ENCODE measurements around the gene PRDM12. TPM values are rescaled to one million over a fixed set of nuclear protein-coding genes. Genes with fewer than 3 reads are reported as not detected.

Gene PRDM12
- polyA plus RNA-seq, 3 donors from 2014 or later, result 1.0 TPM; not detected in 2

DNA sequence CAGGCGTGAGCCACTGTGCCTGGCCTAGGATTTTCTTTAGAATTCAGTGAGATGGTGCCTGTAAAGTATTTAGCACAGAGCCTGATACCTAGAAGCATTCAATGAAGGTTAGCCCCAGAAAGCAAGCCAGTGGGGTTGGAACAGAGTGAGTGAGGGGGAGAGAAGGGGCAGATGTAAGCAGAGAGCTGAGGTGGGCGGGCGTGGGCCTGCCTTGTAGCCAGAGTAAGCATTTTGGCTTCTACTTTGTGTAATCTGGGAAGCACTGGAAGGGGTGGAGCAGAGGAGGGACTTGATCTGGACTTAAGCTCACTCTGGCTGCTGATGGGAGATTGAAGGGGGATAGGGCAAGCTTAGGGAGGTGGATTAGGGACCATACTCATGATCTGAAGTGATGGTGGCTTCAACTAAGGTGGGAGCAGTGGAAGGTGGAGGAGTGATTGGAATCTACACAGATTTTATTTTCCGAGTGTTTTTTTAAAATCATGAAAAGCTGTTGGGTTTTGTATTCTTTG lies 31.8 kb downstream of the PRDM12 start:
- no peaks in the 10 kb centered on the region for H3K9me3 Mint-ChIP-seq
- H3K36me3 Mint-ChIP-seq, result peaks cover 21 to 25% (median 22%) of the 10 kb centered on the region in 3 donors
- H3K27me3 Mint-ChIP-seq (ENCODE audit: low read depth in 3 of 3), result peaks cover 0 to 8% (median 4%) of the 10 kb centered on the region in 3 donors
- H3K4me3 Mint-ChIP-seq, result no peak overlapping the region
- H3K27ac Mint-ChIP-seq, result peak overlapping the region in 1 of 6 donors; percentile 56
- H3K4me1 Mint-ChIP-seq, result peaks cover 33 to 37% of the 10 kb centered on the region in 2 donors
- no peak for DNase-seq

GRCh38 chr9:130696996-130697395 lies 32.6 kb downstream of the PRDM12 start:
- DNase-seq, result no peak
- H3K36me3 Mint-ChIP-seq, result peaks cover 21 to 25% (median 22%) of the 10 kb centered on the region in 3 donors
- H3K9me3 Mint-ChIP-seq, result no peaks in the 10 kb centered on the region
- H3K4me3 Mint-ChIP-seq, result no peak overlapping the region
- no peak overlapping the region for H3K27ac Mint-ChIP-seq
- peaks cover 0 to 5% (median 4%) of the 10 kb centered on the region in 3 donors for H3K27me3 Mint-ChIP-seq (ENCODE audit: low read depth in 3 of 3)
- H3K4me1 Mint-ChIP-seq, result peaks cover 33 to 37% of the 10 kb centered on the region in 2 donors

DNA sequence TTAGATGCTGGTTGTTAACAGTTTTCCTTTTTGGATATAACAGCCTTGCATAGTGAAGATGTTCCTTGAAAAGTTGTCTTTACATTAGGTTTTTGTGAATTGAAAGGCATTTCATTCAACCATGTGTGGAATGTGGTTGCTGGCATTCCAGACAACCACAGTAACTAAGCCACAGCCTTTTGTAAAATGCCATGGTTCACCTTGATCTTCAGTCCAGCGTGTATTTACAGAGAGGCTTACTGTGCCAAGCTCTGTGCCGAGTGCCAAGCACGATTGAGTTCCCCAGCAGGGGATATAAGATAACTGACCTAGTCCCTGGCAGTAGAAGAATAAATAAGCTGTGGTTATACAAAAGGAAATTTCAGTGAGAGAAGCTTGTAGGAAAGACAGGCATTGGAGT lies 34.1 kb downstream of the PRDM12 start:
- H3K27ac Mint-ChIP-seq, result peak overlapping the region in 1 of 6 donors; percentile 58
- peaks cover 25 to 30% of the 10 kb centered on the region in 2 donors for H3K4me1 Mint-ChIP-seq
- peaks cover 25 to 33% (median 29%) of the 10 kb centered on the region in 3 donors for H3K36me3 Mint-ChIP-seq
- H3K4me3 Mint-ChIP-seq, result no peak overlapping the region
- peaks cover 0 to 5% (median 4%) of the 10 kb centered on the region in 3 donors for H3K27me3 Mint-ChIP-seq (ENCODE audit: low read depth in 3 of 3)
- no peak for DNase-seq
- no peaks in the 10 kb centered on the region for H3K9me3 Mint-ChIP-seq

DNA sequence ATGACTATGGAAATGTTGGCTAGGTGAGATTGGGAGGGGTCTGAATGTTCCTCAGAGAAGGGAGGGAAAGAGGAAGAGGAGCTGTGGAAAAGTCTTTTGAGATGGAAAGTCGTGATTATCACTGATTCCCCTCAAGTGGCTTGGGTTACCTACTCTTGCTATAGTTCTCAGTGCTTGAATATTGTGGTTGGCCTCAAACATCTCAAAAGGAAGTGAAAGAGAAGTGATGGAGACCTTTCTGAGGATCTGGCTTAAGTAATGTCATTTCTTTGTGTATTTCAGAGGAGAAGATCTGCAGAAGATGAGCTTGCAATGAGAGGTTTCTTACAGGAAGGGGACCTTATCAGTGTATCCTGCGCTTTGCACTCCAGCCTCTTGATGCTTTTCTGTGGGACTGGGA lies 34.7 kb downstream of the PRDM12 start:
- Mint-ChIP-seq H3K27ac (peak overlapping the region in 1 of 6 donors; percentile 58), H3K9me3 (no peaks in the 10 kb centered on the region), H3K27me3 (ENCODE audit: low read depth in 3 of 3) (peaks cover 0 to 5% (median 3%) of the 10 kb centered on the region in 3 donors), H3K36me3 (peaks cover 30 to 37% (median 30%) of the 10 kb centered on the region in 3 donors), H3K4me3 (no peak overlapping the region), H3K4me1 (peaks cover 20 to 26% of the 10 kb centered on the region in 2 donors)
- DNase-seq, result no peak

- peak; percentile 44 to 63 (median 56) for DNase-seq
- H3K9me3 Mint-ChIP-seq, result no peaks in the 10 kb centered on the region
- H3K4me1 Mint-ChIP-seq, result peaks cover 6 to 12% of the 10 kb centered on the region in 2 donors
- H3K27ac Mint-ChIP-seq, result peak overlapping the region in 1 of 6 donors; percentile 19
- peaks cover 0 to 2% (median 0%) of the 10 kb centered on the region in 3 donors for H3K27me3 Mint-ChIP-seq (ENCODE audit: low read depth in 3 of 3)
- no peak overlapping the region for H3K4me3 Mint-ChIP-seq
- H3K36me3 Mint-ChIP-seq, result peaks cover 28 to 42% (median 31%) of the 10 kb centered on the region in 3 donors
These were observed 36.9 kb downstream of the PRDM12 start for GRCh38 chr9:130701059-130702022.

DNA sequence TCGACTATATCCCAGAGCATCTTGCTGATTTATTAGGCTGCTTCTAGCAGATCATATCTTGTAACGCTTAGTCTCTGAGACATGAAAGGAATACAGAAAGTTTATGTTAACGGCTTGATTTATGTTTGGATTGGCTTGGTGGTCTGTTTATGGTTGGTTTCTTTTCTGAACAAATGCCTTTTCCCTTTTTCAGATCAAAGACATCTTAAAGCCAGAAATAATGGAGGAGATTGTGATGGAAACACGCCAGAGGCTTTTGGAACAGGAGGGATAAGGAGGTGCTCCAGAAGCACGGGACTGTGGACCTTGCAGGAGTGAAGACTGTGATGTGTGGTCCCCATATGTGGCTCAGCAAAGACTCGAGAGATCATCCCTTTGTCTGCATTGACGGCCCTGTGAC lies 39.1 kb downstream of the PRDM12 start:
- peaks cover 18 to 32% (median 21%) of the 10 kb centered on the region in 3 donors for H3K36me3 Mint-ChIP-seq

DNA sequence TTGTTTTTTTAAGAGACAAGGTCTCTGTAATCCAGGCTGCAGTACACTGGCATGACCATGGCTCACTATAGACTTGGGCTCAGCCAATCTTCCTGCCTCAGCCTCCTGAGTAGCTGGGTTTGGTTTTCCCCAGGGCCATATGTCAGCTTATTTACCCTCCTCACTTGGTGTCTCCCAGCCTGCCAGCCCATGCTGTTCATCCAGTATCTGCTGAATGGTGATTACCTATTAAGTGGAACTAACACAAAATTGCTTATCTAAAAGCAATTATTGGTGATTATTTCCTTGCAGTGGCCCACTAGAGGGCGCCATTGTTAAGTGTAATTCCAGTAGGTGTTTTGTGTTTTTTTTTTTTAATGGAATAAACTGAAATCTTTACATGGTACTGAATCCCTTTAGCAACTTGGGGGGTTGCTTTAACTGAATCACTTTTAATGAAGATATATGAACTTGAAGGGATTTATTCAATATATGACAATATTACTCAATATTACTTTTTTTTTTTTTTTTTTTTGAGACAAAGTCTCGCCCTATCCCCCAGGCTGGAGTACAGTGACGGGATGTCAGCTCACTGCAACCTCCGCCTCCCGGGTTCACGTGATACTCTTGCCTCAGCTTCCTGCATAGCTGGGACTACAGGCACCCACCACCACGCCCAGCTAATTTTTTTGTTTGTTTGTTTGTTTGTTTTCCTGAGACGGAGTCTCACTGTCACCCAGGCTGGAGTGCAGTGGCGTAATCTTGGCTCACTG lies 43.0 kb downstream of the PRDM12 start:
- Mint-ChIP-seq H3K27ac (peak overlapping the region in 3 of 6 donors; percentile 15 to 49 (median 36)), H3K27me3 (ENCODE audit: low read depth in 3 of 3) (peaks cover 0 to 2% (median under 1%) of the 10 kb centered on the region in 3 donors)

More for the DNA sequence above, 39.1 kb downstream of the PRDM12 start:
- Mint-ChIP-seq H3K4me1 (peaks cover 5 to 6% of the 10 kb centered on the region in 2 donors), H3K27me3 (ENCODE audit: low read depth in 3 of 3) (peaks cover 0 to 2% (median 0%) of the 10 kb centered on the region in 3 donors), H3K9me3 (no peaks in the 10 kb centered on the region), H3K4me3 (no peak overlapping the region), H3K27ac (no peak overlapping the region)
- DNase-seq, result no peak

GRCh38 chr9:130710822-130711352 lies 46.5 kb downstream of the PRDM12 start:
- H3K4me1 Mint-ChIP-seq, result peaks cover 30 to 31% of the 10 kb centered on the region in 2 donors
- no peak for DNase-seq
- peaks cover 0 to 4% (median 3%) of the 10 kb centered on the region in 3 donors for H3K27me3 Mint-ChIP-seq (ENCODE audit: low read depth in 3 of 3)
- no peaks in the 10 kb centered on the region for H3K36me3 Mint-ChIP-seq
- H3K9me3 Mint-ChIP-seq, result no peaks in the 10 kb centered on the region
- peak overlapping the region in 2 of 6 donors; percentile 6 to 40 for H3K27ac Mint-ChIP-seq
- peak overlapping the region in 1 of 5 donors; percentile 30 for H3K4me3 Mint-ChIP-seq

More for the DNA sequence above, 43.0 kb downstream of the PRDM12 start:
- no peak overlapping the region for H3K4me3 Mint-ChIP-seq
- peaks cover 12 to 18% (median 16%) of the 10 kb centered on the region in 3 donors for H3K36me3 Mint-ChIP-seq
- H3K9me3 Mint-ChIP-seq, result no peaks in the 10 kb centered on the region
- H3K4me1 Mint-ChIP-seq, result peaks cover 2 to 4% of the 10 kb centered on the region in 2 donors
- DNase-seq, result peak; percentile 57 to 68 (median 67)

DNA sequence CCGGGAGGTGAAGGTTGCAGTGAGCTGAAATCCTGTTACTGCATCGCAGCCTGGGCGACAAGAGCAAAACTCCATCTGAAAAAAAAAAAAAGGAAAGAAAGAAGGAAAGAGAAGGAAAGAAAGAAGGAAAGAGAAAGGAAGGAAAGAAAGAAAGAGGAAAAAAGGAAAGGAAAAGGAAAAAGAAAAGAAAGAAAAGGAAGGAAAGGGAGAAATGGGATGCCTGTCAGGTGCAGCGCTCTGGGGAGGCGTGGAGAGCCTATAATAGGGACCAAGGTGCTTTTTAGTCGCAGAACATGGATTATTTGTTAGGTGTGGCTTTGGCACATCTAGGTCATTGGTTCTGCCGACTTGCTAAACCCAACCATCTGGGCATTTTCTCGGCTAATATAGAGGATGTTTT lies 47.1 kb downstream of the PRDM12 start:
- peak overlapping the region; percentile 27 to 72 (median 64) for H3K4me3 Mint-ChIP-seq
- H3K27me3 Mint-ChIP-seq (ENCODE audit: low read depth in 3 of 3), result peaks cover 0 to 4% (median 3%) of the 10 kb centered on the region in 3 donors
- DNase-seq, result no peak
- no peaks in the 10 kb centered on the region for H3K9me3 Mint-ChIP-seq
- peaks cover 35 to 36% of the 10 kb centered on the region in 2 donors for H3K4me1 Mint-ChIP-seq
- H3K27ac Mint-ChIP-seq, result peak overlapping the region in 3 of 6 donors; percentile 16 to 71 (median 42)
- no peaks in the 10 kb centered on the region for H3K36me3 Mint-ChIP-seq

- no peaks in the 10 kb centered on the region for H3K9me3 Mint-ChIP-seq
- H3K27me3 Mint-ChIP-seq (ENCODE audit: low read depth in 3 of 3), result peaks cover 0 to 4% (median 3%) of the 10 kb centered on the region in 3 donors
- H3K4me3 Mint-ChIP-seq, result peak overlapping the region; percentile 89 to 95 (median 93)
- H3K4me1 Mint-ChIP-seq, result peaks cover 35 to 40% of the 10 kb centered on the region in 2 donors
- H3K27ac Mint-ChIP-seq, result peak overlapping the region; percentile 89 to 97 (median 96)
- H3K36me3 Mint-ChIP-seq, result no peaks in the 10 kb centered on the region
- peak; percentile 94 to 95 (median 95) for DNase-seq
These were observed 48.3 kb downstream of the PRDM12 start for GRCh38 chr9:130712564-130713285.

GRCh38 chr9:130713286-130713960 lies 49.0 kb downstream of the PRDM12 start:
- peaks cover 35 to 40% of the 10 kb centered on the region in 2 donors for H3K4me1 Mint-ChIP-seq
- no peaks in the 10 kb centered on the region for H3K36me3 Mint-ChIP-seq
- no peaks in the 10 kb centered on the region for H3K9me3 Mint-ChIP-seq
- DNase-seq, result no peak
- peak overlapping the region; percentile 79 to 97 (median 92) for H3K27ac Mint-ChIP-seq
- peaks cover 0 to 4% (median 3%) of the 10 kb centered on the region in 3 donors for H3K27me3 Mint-ChIP-seq (ENCODE audit: low read depth in 3 of 3)
- peak overlapping the region; percentile 89 to 95 (median 93) for H3K4me3 Mint-ChIP-seq

DNA sequence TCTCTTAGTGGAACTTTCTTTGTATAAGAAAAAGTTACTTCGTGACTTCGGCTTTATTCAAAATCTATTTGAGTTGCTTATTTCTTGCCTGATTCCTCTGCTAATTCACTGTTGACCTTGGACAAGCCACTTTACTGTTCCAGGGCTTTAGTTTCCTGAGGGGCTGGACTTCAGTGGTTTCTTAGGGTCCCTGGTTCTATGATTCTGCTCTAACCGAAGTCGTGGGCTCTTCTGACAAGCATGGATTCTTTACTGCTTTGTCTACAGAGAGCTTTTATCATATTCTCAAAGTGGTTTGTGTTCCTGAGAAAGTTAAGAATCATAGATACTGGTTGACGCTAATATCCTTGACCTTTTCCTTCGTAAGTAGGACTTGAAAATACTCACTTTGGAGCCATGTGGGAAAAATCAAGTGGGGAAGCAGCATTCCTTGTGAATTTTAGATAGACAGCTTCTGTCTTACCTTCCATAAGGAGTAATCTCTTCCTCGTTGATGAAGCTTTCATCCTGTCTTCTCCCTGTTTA lies 50.3 kb downstream of the PRDM12 start:
- no peaks in the 10 kb centered on the region for H3K9me3 Mint-ChIP-seq
- no peaks in the 10 kb centered on the region for H3K36me3 Mint-ChIP-seq
- peak overlapping the region; percentile 89 to 95 (median 93) for H3K4me3 Mint-ChIP-seq
- peaks cover 36 to 40% of the 10 kb centered on the region in 2 donors for H3K4me1 Mint-ChIP-seq
- peaks cover 0 to 4% (median 3%) of the 10 kb centered on the region in 3 donors for H3K27me3 Mint-ChIP-seq (ENCODE audit: low read depth in 3 of 3)
- peak overlapping the region; percentile 23 to 92 (median 84) for H3K27ac Mint-ChIP-seq
- DNase-seq, result no peak

Data from immature natural killer cell (primary cell).